HFF-Myc (cell line): ENCODE data around the gene VAMP5.

Experiments used
- DNase-seq: peaks from one replicate; pipeline ENCODE4 v3.0.0-alpha.2; 2011; ENCODE audit warnings: low read depth; ENCODE audit errors: extremely low read depth
- H3K4me3 ChIP-seq: replicated peaks from 2 replicates; pipeline ENCODE4 v1.5.1; 2011; ENCODE audit warnings: low read depth, mild to moderate bottlenecking, control low read depth, low read length
- TF ChIP-seq, protein P1 (sequence below): IDR thresholded peaks from 2 replicates; pipeline ENCODE4 v1.5.1; 2012; ENCODE audit warnings: mild to moderate bottlenecking, low read depth, low read length, control low read depth; ENCODE audit errors: missing control alignments

Gene VAMP5

DNA sequence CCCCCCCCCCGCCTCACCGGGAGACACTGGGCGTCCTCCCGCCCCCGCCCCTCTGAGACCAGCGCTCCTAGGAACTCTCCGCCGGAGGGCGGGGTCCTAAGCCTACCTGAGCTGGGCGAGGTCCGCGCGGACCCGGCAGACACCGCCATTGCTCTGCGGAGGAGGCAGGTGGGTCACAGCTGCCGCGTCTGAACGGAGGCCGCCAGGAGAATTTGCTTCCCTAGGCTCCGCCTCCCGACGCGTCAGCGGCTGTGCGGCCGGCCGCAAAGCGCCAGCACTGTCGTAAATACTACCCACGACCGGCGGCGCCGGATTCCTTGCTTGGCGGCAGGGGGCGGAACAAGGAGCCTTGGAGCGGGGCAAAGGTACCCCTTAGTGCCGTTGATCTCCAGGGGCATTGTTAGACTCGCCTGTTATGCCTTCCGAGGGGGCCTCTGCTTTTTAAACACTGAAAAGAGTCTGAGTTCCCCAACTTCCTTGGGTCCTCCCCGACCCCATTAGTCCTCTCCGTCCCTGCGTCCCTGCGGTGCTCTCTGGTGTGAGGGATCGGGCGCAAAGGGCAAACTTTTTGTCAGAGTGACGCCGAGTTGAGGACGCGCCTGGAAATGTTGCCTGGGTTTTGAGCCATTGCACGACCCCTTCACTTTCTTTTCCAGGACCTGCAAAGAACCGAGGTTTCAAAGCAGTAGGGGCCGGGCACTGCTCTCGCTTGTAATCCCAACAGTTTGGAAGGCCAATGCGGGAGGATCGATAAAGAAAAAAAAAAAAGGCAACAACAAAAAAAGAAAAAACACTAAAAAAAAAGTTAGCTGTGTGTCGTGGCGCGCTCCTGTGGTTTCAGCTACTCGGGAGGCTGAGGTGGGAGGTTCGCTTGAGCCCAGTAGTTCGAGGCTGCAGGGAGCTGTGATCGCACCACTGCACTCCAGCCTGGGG, 22.7 kb upstream of the VAMP5 start, which contains the start of gene GGCX:
Gene GGCX, minus strand, starts transcription at position 214 of the 933 bp plus-strand sequence. Its CDS starts 65 bp downstream, at position 149.
- peak within 1 kb of the TSS; percentile 87 for H3K4me3 ChIP-seq
- TF ChIP-seq, protein P1, sequence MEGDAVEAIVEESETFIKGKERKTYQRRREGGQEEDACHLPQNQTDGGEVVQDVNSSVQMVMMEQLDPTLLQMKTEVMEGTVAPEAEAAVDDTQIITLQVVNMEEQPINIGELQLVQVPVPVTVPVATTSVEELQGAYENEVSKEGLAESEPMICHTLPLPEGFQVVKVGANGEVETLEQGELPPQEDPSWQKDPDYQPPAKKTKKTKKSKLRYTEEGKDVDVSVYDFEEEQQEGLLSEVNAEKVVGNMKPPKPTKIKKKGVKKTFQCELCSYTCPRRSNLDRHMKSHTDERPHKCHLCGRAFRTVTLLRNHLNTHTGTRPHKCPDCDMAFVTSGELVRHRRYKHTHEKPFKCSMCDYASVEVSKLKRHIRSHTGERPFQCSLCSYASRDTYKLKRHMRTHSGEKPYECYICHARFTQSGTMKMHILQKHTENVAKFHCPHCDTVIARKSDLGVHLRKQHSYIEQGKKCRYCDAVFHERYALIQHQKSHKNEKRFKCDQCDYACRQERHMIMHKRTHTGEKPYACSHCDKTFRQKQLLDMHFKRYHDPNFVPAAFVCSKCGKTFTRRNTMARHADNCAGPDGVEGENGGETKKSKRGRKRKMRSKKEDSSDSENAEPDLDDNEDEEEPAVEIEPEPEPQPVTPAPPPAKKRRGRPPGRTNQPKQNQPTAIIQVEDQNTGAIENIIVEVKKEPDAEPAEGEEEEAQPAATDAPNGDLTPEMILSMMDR = no peak
- no peak for DNase-seq

DNA sequence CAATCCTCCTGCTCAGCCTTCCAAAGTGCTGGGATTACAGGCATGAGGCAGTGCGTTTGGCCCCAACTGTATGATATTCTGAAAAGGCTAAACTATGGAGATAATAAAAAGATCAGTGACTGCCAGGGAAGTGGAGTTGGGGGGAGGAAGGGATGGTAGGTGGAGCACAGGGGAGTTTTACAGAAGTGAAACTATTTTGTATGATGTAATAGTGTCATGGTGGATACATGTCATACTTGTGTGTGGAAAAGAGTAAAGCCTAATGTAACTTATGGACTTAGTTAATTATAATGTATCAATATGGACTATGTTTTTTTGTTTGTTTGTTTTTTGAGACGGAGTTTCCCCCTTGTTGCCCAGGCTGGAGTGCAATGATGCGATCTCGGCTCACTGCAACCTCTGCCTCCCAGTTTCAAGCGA, 20.1 kb upstream of the VAMP5 start:
- TF ChIP-seq, protein P1 = no peak
- H3K4me3 ChIP-seq = no peak overlapping the region
- no peak for DNase-seq

DNA sequence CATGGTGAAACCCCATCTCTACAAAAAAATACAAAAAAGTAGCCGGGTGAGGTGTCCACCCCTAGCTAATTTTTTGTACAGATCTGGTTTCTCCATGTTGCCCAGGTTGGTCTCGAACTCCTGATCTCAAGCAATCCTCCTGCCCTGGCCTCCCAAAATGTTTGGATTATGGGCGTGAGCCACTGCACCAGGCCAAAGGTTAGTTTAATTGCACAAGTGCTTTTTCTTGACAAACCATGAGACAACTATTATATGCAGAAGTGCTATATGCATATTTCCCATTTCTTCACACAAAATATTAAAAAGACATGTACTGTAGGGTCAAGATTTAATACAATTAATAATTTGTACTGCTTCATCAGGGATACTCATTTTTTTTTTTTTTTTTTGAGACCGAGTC, 18.0 kb upstream of the VAMP5 start:
- TF ChIP-seq, protein P1 = no peak
- no peak overlapping the region for H3K4me3 ChIP-seq
- DNase-seq = no peak

DNA sequence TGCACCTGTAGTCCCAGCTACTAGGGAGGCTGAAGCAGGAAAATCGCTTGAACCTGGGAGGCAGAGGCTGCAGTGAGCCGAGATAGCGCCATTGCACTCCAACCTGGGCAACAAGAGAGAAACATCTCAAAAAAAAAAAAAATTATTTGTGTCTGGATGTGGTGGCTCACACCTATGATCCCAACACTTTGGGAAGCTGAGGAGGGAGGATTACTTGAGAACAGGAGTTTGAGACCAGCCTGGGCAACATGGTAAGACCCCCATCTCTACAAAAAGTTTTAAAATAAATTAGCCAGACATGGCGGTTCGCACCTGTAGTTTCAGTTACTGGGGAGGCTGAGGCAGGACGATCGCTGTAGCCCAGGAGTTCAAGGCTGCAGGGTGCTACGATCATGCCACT, 8.5 kb upstream of the VAMP5 start:
- TF ChIP-seq, protein P1 = no peak
- DNase-seq = no peak
- H3K4me3 ChIP-seq = no peak overlapping the region

DNA sequence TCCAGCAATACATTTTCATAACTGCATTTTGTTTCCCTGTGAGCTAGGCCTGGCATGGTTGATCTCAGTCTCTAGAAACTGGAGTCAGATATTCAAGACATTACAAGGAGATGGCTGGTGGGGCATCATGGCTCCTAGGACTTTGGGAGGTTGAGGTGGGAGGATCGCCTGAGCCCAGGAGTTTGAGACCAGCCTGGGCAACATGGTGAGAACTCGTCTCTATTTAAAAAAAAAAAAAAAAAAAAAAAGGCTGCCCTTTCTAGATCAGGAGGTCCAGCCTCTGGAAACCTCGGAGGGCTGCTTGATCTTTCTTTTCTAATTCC, 7.2 kb upstream of the VAMP5 start:
- TF ChIP-seq, protein P1 = no peak
- H3K4me3 ChIP-seq = no peak overlapping the region
- no peak for DNase-seq

DNA sequence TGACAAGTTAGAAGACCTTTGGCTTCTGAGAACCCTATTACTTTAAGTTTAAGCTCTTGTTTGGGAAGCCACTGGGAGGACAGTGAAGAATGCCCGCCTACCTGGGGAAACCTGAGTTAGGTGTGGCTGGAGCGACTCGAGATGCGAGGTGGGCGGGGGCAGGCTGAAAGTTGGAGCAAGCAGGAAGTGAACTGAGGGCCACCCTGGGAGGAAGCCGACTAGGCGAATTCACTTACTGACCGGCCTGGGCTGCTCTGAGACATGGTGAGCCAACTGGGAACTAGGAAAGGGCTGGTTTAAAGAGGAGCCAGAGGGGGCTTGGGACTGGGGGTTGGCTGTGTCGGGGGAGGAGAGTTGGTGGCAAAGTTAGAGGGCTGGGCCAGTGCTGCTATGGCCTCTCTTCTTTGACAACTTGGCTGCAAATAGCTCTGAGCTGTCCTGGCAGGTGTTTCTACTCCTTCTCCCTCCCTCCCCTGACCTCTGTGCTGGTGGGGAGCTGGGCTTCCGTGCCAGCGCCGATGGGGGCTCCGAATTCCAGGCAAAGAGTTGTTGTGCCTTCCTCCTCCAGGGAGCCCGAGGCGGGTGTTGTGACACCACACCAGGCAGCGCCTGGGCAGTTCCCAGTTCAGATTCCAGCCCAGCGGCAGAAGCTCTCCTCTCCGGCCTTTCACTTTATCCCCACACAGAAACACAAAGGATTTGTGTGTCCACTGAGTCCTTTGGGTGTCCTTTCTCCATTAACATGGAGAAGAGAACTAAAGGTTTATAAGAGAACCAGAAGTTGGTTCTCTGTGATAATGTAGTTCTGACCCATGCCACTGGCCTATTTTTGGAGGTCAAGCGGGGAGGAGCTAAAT, 6.6 kb upstream of the VAMP5 start, which contains the start of gene VAMP8:
Gene VAMP8, plus strand, starts transcription at position 201 of the 857 bp plus-strand sequence. Its CDS starts 61 bp downstream, at position 262.
- no peak for DNase-seq
- TF ChIP-seq, protein P1 = no peak
- no peak within 1 kb of the TSS for H3K4me3 ChIP-seq
